ENCODE data around the gene EHD4.

Gene EHD4

DNA sequence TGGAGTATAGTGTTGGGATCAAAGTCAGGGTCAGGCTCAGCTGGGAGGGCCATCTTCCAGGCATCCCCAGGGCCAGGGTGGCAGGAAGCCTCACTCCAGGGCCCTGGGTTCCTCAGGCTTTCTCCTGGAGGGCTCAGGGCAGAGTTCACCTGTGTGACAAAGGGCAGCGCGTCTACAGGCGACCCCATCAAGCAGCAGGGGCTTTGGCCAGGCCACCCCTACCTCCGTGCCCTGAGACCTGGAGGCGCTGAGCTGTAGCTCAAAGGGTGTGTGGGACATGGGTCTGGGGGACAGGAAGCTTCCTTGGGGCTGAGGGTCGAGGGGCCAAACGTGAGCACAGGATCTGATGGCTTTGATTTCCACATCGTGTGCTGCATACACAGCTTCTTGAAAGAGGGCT lies 91.3 kb downstream of the EHD4 start:
- no peak for DNase-seq (ENCODE audit: low spot score)

DNA sequence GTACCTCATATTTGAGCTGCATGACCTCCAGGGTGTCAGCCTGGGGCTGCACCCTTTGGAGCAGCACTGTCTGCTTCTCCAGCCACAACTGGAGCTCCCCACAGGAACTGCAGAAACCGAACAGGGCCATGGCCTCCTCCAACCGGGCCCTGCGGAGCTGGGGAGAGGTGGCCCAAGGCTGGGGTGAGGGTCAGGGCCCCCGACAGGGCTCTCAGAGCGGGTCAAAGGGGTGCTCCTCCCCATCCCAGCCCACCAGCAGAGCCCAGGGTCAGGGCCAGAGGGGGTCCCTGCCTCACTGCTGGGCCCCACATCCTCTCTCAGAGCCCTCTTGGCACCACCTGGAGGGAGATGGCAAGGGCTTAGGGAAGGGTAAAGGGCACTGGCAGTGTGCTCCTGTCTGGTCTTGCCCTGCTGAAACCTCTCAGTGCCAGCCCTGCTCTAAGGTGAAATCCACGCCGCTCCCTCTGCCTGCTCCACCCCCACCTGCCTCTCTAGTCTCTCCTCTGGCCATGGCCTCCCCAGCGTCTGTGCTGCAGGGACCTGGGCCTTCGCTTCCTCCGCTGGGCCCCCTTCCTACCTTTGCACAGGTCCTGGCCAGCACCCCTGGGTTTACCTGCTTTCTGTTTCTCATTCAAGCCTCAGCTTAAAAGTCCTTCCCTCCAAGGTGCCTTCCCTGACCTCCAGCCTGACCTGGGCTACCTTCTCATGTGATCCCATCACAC lies 92.0 kb downstream of the EHD4 start:
- DNase-seq (ENCODE audit: low spot score) = no peak

DNA sequence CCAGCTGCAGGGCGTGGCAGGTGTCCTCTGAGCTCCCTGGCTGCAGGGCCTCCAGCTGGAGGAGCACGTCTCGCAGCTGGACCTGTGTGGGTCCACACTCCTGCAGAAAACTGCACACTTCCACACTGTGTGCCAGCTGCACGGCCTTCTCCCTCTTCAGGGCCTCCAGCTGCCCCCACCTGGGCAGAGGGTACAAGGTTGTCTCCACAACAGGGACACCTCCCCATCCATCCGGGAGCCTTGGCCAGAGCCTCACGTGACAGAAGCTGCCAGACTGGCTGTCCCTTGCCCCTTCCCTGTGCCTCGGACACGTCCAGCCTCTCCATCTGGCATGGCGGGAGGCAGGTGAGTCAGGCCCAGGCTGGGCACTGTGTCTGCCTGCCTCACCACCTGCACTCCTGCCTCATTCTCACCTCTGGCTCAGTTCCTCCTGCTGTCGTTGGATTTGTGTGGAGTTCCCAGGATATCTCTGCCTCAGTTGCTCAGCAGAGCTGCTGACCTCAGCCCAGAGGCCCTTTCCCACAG lies 93.0 kb downstream of the EHD4 start:
- DNase-seq (ENCODE audit: low spot score) = no peak

DNA sequence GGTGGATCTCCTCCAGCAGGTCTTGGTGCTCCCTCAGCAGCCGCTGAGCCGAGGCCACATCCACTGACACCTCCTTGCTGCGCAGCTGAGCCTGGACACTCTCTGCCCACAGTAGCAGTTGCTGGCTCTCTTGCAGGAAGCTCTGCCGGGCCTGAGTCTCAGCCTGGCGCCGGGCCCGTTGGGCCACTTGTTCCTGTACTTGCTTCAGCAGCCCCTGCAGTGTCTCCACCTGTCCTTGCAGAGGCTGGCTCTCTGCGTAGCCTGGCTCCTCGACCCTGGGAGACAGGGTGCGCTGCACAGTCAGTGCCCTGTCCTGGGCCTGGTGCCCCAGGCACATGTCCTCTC lies 94.0 kb downstream of the EHD4 start:
- no peak for DNase-seq (ENCODE audit: low spot score)

DNA sequence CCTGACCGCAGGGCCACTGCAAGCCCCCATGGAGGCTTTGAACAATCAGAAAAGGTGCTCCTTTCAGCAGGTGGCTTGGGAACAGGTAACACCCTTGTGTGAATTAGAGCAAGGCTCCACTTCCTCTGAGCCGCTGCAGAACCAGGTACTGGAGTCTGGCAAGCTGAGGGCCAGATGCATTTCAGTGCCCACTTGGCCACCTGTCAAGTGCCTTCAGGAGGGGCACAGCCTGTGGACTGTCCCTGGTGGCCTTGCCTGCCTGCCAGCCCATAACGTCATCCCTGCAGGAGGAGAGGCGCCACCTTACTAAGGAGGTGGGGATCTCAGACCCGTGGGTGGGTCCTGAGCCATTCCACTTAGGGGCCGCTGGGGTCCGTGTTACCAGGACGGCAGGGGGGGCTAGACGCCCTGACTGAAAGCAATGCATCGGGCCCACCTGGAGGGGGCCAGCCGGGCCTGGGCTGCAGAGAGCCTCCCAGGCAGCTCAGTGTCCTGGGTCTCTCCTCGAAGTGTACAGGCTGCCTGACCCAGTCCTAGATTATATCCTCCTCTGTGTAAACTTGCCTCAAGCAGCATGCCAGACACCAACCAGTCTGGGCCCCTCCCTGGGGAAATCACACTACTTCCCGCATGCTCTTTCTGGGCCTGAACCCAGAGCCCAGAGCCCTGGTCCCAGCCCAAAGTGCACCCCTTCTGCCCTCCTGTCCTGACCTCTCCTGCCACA lies 94.6 kb downstream of the EHD4 start:
- no peak for DNase-seq (ENCODE audit: low spot score)

DNA sequence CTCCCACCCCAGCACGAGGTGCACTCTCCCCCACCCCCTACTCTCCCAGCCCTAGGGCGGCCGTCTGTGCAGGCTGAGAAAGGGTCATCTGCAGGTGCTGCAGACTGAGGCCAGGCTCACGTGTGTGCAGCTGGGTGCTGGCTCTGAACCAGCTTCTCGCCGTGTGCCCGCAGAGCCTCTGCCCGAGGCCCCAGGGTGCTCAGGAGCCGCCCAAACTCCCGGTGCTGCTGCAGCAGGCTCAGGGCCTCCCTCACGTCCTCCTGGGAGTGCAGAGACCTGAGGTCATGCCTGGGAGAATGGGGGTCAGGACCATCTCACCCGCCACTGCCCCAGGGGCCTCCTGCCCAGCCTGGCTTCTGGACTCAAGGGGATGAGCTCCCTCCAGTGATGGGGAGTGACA lies 95.7 kb downstream of the EHD4 start:
- DNase-seq (ENCODE audit: low spot score) = no peak

DNA sequence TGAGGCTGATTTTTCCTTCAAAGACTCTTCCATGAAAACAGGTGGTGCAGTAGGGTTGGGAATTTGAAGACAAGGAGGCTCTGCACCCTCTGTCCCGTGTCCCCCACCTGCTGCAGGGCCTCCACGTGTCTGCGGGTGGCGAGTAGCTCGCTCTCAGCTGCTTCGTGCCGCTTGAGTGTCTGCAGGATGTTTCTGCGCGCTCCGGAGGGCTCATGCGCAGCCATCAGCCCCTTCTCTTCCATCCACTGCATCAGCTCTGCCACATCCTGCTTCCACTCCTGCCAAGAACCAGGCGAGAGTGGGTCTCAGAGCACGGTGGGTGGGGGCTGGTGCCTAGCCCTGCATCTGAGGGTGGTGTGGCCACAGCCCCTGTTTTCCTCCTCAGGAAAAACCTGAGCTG lies 96.3 kb downstream of the EHD4 start:
- peak; percentile 48 for DNase-seq (ENCODE audit: low spot score)

DNA sequence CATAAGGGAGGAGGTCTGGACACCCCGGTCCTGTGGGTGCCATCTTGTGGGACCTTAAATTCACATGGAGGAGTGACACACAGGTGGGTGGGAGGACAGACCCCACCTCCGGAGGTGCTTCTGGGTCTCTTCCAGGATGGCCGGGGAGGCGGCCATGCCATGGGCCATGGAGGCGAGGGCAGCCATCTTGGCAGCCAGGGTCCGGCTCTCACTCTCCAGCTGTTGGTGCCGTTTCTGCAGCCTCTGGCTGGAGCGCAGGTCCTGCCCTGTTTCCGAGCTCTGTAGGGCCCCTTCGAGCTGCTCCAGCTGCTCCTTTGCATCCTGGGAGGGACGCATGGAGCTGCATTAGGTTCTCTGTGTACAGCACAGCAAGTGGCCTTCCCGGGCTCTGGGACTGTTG lies 97.6 kb downstream of the EHD4 start:
- no peak for DNase-seq (ENCODE audit: low spot score)

DNA sequence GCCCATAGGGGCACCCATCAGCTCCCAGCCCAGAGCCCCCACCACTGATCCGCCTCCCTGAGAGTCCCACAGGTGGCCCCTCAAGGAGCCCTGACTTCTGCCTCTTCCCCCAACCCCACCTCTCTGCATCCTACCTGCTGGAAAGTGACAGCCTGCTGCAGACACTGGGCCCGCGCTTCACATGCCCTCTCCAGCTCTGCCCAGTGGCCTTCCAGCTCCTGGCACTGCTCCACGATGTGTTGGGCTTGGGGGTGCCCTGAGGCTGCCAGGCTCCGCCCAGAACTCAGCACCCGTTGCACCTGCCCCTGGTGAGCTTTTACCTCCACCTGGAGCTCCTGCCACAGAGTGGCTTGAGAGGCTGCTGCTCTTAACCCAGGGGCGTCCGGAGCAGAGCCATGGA lies 98.6 kb downstream of the EHD4 start:
- DNase-seq (ENCODE audit: low spot score) = no peak

DNA sequence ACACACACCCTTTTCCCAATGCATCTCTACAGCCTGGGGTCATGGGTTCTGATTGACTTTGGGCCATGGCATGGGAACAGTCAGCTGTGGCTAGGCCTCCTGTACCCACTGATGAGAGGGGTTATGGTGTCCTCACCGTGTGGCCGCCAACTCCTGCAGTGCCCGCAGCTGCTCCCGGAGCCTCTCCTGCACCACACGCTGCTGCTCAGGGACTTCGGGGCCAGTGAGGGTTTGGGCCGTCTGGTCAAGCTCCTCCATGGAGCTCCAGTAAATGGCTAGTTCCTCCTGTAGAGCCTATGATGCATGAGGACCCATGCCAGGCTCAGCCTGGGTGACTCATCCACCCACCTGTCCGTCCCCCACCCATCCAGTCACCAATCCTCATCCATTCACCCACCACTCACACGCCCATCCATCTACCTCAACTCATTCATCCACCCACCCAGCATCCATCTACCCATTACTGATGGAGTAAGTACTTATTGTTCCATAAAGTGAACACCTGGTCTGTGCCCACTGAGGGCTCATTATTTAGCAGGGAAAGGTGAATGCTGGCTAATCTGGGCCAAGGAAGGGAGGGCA lies 100.1 kb downstream of the EHD4 start:
- no peak for DNase-seq (ENCODE audit: low spot score)

DNA sequence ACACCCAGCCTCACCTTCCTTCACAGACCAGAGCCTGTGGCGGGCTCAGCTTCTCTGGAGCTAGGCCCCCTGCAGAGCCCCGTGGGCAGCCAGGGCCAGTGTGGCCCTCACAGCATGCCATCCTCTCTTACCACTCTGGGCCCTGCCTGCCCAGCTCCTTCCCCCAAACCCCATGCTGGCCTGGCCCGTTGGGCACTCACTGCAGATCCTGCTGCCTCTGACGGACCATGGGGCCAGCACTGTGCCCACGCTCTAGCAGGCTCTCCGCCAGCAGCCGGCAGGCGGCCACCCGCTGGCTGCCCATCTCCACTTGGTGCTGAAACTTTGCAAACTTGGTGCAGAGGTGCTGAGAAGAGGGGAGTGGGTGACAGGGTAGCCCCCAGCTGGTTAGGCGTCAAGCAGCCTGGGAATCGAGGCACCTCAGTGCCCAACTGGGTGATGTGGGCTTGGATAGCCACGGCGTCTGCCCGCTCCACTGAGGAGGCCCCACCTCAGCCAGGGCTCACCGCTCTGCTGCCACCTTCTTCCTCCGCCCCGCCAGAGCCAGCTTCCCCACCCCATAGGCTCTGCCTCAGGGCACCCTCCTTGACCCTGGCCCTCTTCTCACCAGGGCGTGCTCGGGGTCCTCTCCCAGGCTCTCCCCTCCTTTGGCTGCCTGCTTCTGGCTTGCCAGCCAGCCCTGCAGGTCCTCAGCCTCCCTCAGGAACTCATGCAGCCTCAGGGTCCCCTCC lies 101.0 kb downstream of the EHD4 start:
- no peak for DNase-seq (ENCODE audit: low spot score)

DNA sequence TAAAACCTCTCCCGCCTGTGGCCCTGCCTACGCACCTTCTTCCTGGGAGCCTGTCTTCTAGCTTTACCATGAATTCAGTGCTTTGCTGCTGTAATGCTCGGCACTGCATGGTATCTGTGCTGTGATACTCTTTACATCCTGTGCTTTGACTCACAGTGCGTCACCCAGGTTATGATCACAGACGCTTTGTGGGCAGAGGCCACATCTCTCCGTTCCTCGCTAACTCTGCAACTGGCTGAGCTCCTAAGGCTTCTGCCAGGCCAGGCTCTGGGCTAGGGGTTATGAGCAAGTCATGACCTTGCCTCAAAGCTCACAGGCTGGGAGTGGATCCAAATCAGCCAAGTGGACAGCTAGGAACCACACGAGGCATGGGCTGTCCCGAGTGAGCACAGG lies 101.7 kb downstream of the EHD4 start:
- DNase-seq (ENCODE audit: low spot score) = no peak

DNA sequence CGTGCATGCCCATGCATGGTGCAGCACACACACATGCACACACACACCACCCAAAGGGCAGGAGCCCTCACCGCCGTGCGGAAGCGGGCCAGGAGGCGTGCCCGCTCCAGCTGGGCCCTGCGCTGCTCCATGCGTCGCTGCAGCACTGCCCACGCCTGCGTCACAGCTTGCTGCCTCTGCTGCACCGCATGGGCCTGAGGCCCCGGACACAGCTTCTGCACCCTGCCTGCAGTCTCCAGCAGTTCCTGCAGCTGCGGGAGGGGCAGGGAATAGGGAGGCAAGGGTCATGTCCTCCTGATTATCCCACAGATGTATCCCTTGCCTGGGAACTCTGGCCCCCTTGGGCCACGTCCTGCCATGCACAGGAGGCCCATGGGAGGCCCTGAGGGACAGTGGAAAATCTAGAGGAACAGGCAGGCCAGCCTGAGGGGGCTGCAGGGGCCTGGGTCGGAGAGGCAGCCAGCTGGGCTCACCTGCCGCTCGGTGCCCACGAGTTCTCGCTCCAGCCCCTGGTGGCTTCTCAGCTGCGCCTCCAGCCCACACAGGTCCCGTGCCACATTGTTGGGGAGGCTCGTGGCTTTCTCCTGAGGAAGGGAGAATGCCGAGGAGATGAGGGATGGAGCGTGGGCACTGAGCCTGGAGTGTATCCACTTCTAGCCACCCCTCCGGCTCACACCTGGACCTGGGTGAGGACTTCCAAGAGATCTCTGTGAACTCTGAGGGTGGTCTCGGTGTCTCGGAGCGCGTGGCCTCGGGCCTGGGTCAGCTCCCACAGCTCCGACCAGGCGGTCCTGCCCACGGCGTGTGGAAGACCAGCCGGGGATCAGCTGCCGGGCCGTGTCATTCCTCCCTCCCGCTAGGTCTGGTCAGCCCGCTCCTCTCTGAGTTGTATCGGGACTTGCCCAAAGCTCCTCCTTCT lies 102.3 kb downstream of the EHD4 start:
- DNase-seq (ENCODE audit: low spot score) = no peak

DNA sequence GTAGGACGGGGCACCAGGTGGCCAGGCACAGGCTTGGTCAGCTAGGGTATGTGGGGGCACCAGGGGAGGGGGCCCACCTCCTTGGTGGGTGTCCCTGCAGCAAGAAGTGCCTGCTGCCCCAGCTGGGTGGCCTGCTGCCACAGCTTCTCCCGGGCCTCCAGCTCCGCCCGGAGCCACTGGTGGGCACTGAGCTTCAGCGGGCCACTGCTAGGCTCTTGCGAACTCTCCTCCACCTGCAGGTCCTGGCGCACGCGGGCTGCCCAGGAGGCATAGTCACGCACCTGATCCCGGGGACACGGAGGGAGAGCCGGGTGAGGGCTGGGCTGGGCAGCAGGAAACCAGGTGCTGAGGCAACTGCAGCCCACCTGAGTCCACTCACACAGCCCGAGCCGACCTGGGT lies 104.0 kb downstream of the EHD4 start:
- DNase-seq (ENCODE audit: low spot score) = no peak

DNA sequence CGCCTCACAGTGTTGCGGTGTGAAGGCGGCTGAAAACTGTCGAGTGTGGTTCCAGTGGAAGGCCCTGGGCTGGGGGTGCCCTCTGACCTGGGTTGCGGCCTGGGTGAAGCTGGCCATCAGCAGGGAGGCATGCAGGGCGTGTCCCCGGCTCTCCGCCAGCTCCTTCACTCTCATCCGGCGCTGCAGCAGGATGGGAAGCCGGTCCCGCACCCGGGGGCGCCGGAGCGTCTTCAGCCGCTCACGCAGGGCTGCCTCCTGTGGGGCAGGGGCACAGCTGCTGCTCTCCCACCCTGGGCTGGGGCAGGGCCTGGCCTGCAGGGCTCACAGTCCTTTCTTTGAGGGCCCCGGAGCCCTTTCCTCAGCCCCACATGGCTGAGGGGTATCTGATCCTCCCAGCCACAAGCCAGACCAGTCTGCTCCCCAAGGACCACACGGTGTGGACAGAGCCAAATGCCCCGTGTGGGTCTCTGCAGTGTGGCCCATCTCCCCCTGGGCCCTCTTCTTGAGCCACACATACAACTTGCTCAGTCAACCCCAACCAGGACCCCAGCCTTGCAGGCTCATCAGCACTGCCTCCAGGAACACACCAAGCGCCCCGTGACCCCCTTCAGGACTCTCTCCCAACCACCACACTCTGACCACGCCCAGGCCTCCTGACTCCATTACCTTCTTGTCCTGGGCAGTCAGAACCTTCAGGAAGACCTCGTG lies 105.3 kb downstream of the EHD4 start:
- DNase-seq (ENCODE audit: low spot score) = no peak

DNA sequence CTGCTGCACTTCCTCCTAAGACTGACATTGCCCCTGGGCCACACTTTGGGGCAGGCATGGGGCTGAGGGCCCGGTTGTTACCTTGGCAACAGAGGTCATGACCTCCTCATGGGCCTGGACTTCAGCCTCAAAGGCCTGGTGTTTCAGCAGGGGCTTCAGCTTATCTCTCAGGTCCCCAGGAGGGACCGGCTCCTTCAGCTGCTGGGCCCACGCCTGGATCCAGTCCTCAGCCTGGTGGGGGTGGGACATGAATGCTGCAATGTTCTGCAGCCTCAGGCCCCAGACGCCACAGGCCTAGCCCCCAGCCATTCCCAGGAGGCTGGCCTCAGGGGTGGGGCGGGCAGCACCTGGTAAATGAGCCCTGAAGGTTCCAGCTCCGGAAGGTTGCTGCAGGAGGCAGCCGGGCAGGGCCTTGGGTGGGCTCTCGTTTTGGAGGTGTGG lies 106.1 kb downstream of the EHD4 start:
- DNase-seq (ENCODE audit: low spot score) = no peak

DNA sequence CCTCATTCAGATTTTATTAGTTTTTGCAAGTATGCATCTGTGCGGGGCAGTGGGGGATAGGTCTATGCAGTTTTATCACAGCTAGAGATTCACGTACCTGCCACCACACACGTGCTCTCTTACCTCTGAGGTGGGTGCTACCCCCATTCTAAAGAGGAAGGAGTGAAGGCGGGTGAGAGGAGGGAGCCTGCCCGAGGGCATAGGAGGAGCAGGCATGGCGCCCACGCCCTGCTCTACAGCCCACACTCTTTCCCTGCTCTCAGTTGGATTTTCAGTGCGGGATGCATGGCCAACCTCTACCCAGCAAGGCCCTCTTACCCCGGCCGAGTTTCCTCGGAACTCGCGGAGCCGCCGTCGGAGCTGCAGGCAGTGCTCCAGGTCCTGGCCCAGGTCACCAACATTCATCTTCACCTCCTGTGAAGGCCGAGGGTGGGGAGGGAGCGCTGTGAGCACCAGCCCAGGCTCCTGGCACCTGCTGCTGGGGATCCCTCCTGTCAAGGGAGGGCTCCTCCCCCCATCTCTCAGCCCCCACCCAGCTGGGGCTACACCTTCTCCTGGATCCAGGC lies 106.8 kb downstream of the EHD4 start:
- no peak for DNase-seq (ENCODE audit: low spot score)

DNA sequence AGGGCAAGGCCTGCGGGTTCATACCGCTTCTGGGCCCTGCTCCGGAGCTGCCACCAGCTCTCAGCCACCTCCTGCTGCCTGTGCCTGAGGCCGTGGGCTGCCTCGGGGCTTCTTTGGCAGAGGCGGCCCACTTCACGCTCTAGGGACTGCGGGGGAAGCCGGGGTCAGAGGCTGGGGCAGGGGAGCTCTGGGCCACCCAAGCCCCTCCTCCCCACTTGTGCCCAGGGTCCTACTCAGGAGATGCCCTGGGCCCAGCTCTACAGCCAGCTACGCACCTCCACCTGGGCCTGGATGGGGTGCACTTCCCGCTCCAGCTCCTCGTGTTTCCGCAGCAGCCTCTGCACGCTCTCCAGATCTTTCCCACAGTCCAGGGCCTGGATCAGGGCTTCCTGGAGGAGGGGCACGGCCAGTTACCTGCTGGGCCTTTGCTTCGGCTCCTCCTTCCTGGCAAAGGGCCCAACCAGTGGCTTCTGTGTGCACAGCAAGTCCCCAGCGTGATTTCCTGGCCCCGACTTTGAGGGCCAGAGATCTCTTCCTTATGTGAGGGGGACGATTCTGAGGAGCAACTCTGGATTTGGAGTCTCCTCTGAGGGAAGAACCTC lies 109.7 kb downstream of the EHD4 start:
- no peak for DNase-seq (ENCODE audit: low spot score)

DNA sequence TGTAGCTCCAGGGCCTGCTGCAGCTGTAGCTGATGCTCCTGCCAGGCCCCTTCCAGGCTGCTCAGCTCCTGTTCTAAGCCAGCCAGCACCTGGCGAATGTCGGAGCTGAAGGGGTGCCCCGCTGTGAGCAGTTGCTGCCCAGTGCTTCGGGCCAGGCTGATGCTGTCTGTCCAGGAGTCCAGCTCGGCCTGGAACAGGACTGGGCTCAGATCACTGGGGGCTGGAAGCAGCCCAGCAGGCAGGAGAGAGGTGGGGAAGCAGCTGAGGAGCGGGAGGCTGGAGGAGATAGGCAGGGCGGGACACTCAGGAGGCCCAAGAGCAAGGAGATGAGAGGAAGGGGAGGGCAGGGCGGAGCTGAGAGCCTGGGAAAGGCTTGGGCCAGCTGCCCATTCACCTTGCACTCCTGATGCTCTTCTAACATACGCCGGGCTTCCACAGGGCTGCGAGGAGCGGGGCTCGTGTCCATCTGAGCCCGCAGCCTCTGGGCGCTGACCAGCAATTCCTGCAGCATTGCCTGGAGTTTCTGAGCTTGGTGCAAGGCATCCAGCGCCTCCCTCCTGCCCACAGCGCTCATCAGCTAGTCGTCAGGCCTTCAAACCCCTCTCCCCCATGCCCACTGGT lies 110.5 kb downstream of the EHD4 start:
- no peak for DNase-seq (ENCODE audit: low spot score)
